HEK293 (cell line): ENCODE measurements around the gene CRMP1.

Source experiments
- CTCF ChIA-PET: fragments of 350-600 bp; formaldehyde crosslinking; extraction: SDS; loops from one replicate; lab custom pipeline; 2021; ENCODE audit warnings: antibody characterized with exemption; lab: Yijun Ruan, JAX
- POLR2A ChIA-PET: fragments of 300-600 bp; formaldehyde crosslinking; extraction: SDS; loops from one replicate; lab custom pipeline; 2020; ENCODE audit warnings: antibody characterized with exemption, inconsistent platforms; lab: Yijun Ruan, JAX
- H3K27ac ChIP-seq: fragments of 200-500 bp; sonication (Bioruptor generic); 2 replicates; pipeline ENCODE4 v1.5.1; 2014; ENCODE audit warnings: low read depth, low read length, control low read depth, inconsistent platforms; ENCODE audit errors: extremely low read depth
- H3K36me3 ChIP-seq, 2 experiments: fragments of 200-500 bp in 1 of 2; sonication (Bioruptor generic) in 1 of 2; 1 replicate in 1 of 2; 2 replicates in 1 of 2; pipeline ENCODE4 v1.5.1; 2014 to 2017; ENCODE audit warnings: inconsistent platforms in 2 of 2, low read length in 2 of 2; ENCODE audit not compliant: control insufficient read depth in 2 of 2, insufficient read depth in 1 of 2
- H3K4me1 ChIP-seq: fragments of 200-500 bp; sonication (Bioruptor generic); 2 replicates; pipeline ENCODE4 v1.5.1; 2014; ENCODE audit warnings: mild to moderate bottlenecking, low read length, inconsistent platforms; ENCODE audit not compliant: control insufficient read depth, insufficient read depth
- H3K4me3 ChIP-seq: 2 replicates; pipeline ENCODE4 v1.5.1; 2011; ENCODE audit warnings: low read depth, mild to moderate bottlenecking, control low read depth, low read length, moderate library complexity
- H3K9me3 ChIP-seq: fragments of 200-500 bp; sonication (Bioruptor generic); 2 replicates; pipeline ENCODE4 v1.5.1; 2014; ENCODE audit warnings: low read depth, low read length, inconsistent platforms; ENCODE audit not compliant: control insufficient read depth, insufficient read depth
- KLF1 ChIP-seq: fragments of 450-650 bp; formaldehyde crosslinking; IDR thresholded peaks from 2 replicates; pipeline ENCODE4 v1.5.1; 2016; ENCODE audit warnings: missing biosample characterization, missing genetic modification characterization
- KLF10 ChIP-seq: fragments of 450-650 bp; IDR thresholded peaks from 2 replicates; pipeline ENCODE4 v1.5.1; 2018; ENCODE audit warnings: missing biosample characterization, mild to moderate bottlenecking, missing genetic modification characterization
- ZFP69B ChIP-seq: fragments of 450-650 bp; formaldehyde crosslinking; IDR thresholded peaks from 2 replicates; pipeline ENCODE4 v1.5.1; 2016; ENCODE audit warnings: missing biosample characterization, missing genetic modification characterization
- ZNF146 ChIP-seq: fragments of 450-650 bp; formaldehyde crosslinking; IDR thresholded peaks from 2 replicates; pipeline ENCODE4 v1.5.1; 2016; ENCODE audit warnings: missing biosample characterization, missing genetic modification characterization
- ZNF174 ChIP-seq: fragments of 450-650 bp; formaldehyde crosslinking; IDR thresholded peaks from 2 replicates; pipeline ENCODE4 v1.5.0; 2017; ENCODE audit warnings: missing biosample characterization, mild to moderate bottlenecking, missing genetic modification characterization
- ZNF354C ChIP-seq: fragments of 450-650 bp; formaldehyde crosslinking; IDR thresholded peaks from 2 replicates; pipeline ENCODE4 v1.5.1; 2016; ENCODE audit warnings: missing biosample characterization, missing genetic modification characterization, low read depth, borderline replicate concordance
- ZNF433 ChIP-seq: fragments of 450-650 bp; formaldehyde crosslinking; IDR thresholded peaks from 2 replicates; pipeline ENCODE4 v1.5.1; 2016; ENCODE audit warnings: missing biosample characterization, missing genetic modification characterization, low read depth
- ZNF48 ChIP-seq: fragments of 450-650 bp; formaldehyde crosslinking; IDR thresholded peaks from 2 replicates; pipeline ENCODE4 v1.5.1; 2016; ENCODE audit warnings: missing biosample characterization, missing genetic modification characterization
- ZNF548 ChIP-seq: fragments of 450-650 bp; formaldehyde crosslinking; IDR thresholded peaks from 2 replicates; pipeline ENCODE4 v1.5.1; 2016; ENCODE audit warnings: missing biosample characterization, missing genetic modification characterization
- ZNF621 ChIP-seq: fragments of 450-650 bp; formaldehyde crosslinking; IDR thresholded peaks from 2 replicates; pipeline ENCODE4 v1.5.1; 2017; ENCODE audit warnings: missing biosample characterization, missing genetic modification characterization
- ZNF677 ChIP-seq: fragments of 450-650 bp; IDR thresholded peaks from 2 replicates; pipeline ENCODE4 v1.5.0; 2018; ENCODE audit warnings: missing biosample characterization, mild to moderate bottlenecking, missing genetic modification characterization, moderate library complexity
- ZNF701 ChIP-seq: fragments of 450-650 bp; formaldehyde crosslinking; IDR thresholded peaks from 2 replicates; pipeline ENCODE4 v1.5.1; 2016; ENCODE audit warnings: missing biosample characterization, missing genetic modification characterization
- ZNF76 ChIP-seq: fragments of 450-650 bp; formaldehyde crosslinking; IDR thresholded peaks from 2 replicates; pipeline ENCODE4; 2016; ENCODE audit warnings: low read depth, missing biosample characterization, missing genetic modification characterization, borderline replicate concordance
- ZNF830 ChIP-seq: fragments of 450-650 bp; IDR thresholded peaks from 2 replicates; pipeline ENCODE4 v1.5.0; 2018; ENCODE audit warnings: missing biosample characterization, missing genetic modification characterization, low read depth, mild to moderate bottlenecking, moderate library complexity
- ZXDB ChIP-seq: fragments of 450-650 bp; formaldehyde crosslinking; IDR thresholded peaks from 2 replicates; pipeline ENCODE4 v1.5.1; 2016; ENCODE audit warnings: missing biosample characterization, missing genetic modification characterization
- TF ChIP-seq, protein P1 (sequence below): fragments of 450-650 bp; IDR thresholded peaks from 2 replicates; pipeline ENCODE4 v1.5.1; 2018; ENCODE audit warnings: missing biosample characterization, mild to moderate bottlenecking, missing genetic modification characterization
- TF ChIP-seq, protein P2 (sequence below): fragments of 450-650 bp; formaldehyde crosslinking; IDR thresholded peaks from 2 replicates; pipeline ENCODE4 v1.5.1; 2016; ENCODE audit warnings: missing biosample characterization, missing genetic modification characterization
- TF ChIP-seq, protein P3 (sequence below): fragments of 450-650 bp; formaldehyde crosslinking; IDR thresholded peaks from 2 replicates; pipeline ENCODE4 v1.5.1; 2016; ENCODE audit warnings: missing biosample characterization, missing genetic modification characterization
- TF ChIP-seq, protein P4 (sequence below): fragments of 450-650 bp; formaldehyde crosslinking; IDR thresholded peaks from 2 replicates; pipeline ENCODE4 v1.5.1; 2016; ENCODE audit warnings: missing biosample characterization, missing genetic modification characterization
- TF ChIP-seq, protein P5 (sequence below): sonication (generic); formaldehyde crosslinking; IDR thresholded peaks from 2 replicates; pipeline ENCODE4 v1.8.1; 2022; ENCODE audit warnings: mild to moderate bottlenecking, moderate library complexity, missing genetic modification reagents

The CRMP1 gene

DNA sequence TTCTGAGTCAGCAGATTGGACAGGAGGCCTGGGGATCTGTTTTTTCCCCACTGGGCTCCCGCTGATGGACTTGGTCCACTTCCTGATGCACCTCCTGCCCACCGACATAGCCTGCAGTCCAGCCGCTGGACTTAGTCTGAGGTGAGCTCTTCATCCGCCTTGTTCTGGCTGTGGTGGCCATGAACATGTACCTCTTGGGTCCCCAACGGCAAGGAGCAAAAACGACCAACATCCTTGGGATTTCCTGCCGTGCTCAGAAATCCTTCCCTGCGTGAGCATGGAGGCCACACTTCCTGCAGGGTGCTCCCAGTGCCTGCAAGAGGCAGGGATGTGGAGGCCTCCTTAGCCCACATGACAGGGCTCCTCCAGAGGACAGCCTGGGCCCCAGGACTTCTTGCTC, 76.8 kb downstream of the CRMP1 start (continued):
- TF ChIP-seq, protein P1, sequence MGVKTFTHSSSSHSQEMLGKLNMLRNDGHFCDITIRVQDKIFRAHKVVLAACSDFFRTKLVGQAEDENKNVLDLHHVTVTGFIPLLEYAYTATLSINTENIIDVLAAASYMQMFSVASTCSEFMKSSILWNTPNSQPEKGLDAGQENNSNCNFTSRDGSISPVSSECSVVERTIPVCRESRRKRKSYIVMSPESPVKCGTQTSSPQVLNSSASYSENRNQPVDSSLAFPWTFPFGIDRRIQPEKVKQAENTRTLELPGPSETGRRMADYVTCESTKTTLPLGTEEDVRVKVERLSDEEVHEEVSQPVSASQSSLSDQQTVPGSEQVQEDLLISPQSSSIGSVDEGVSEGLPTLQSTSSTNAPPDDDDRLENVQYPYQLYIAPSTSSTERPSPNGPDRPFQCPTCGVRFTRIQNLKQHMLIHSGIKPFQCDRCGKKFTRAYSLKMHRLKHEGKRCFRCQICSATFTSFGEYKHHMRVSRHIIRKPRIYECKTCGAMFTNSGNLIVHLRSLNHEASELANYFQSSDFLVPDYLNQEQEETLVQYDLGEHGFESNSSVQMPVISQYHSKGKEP (tag by site-specific recombination) = no peak
- no peak for TF ChIP-seq ZNF830
- no peak for TF ChIP-seq ZFP69B (tag by site-specific recombination)
- no peak for TF ChIP-seq ZNF677 (tag by site-specific recombination)
- TF ChIP-seq ZXDB = no peak
- TF ChIP-seq, protein P2, sequence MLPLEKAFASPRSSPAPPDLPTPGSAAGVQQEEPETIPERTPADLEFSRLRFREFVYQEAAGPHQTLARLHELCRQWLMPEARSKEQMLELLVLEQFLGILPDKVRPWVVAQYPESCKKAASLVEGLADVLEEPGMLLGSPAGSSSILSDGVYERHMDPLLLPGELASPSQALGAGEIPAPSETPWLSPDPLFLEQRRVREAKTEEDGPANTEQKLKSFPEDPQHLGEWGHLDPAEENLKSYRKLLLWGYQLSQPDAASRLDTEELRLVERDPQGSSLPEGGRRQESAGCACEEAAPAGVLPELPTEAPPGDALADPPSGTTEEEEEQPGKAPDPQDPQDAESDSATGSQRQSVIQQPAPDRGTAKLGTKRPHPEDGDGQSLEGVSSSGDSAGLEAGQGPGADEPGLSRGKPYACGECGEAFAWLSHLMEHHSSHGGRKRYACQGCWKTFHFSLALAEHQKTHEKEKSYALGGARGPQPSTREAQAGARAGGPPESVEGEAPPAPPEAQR (tag by site-specific recombination) = no peak
- TF ChIP-seq, all 188 proteins: peak for 0

DNA sequence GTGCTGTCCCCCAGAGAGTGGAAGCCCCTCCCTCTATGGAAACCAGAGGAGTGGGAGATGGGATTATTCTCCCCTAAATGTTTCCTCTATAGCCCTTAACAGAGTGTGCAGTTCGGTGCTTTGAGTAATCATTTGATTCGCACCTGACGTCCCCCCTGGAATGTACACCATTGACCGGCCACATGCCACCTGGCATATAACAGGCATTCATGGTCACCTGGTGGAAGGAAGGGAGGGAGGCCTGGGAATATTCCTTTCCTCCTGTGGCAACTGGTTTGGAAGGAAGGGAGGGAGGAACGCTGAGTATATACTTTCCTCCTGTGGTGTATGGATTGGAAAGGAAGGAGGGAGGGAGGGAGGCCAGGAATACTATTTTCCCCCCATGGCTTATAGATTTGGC, 77.2 kb downstream of the CRMP1 start:
- TF ChIP-seq ZNF548 (tag by site-specific recombination) (no peak), ZNF174 (tag by site-specific recombination) (no peak), ZNF621 (no peak), ZNF701 (no peak), ZNF146 (tag by site-specific recombination) (no peak), ZNF354C (tag by site-specific recombination) (no peak), ZNF76 (no peak), KLF10 (no peak), KLF1 (tag by site-specific recombination) (no peak)
- TF ChIP-seq, protein P3, sequence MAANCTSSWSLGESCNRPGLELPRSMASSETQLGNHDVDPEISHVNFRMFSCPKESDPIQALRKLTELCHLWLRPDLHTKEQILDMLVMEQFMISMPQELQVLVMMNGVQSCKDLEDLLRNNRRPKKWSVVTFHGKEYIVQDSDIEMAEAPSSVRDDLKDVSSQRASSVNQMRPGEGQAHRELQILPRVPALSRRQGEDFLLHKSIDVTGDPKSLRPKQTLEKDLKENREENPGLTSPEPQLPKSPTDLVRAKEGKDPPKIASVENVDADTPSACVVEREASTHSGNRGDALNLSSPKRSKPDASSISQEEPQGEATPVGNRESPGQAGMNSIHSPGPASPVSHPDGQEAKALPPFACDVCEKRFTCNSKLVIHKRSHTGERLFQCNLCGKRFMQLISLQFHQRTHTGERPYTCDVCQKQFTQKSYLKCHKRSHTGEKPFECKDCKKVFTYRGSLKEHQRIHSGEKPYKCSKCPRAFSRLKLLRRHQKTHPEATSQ (tag by site-specific recombination) = no peak
- TF ChIP-seq, protein P4, sequence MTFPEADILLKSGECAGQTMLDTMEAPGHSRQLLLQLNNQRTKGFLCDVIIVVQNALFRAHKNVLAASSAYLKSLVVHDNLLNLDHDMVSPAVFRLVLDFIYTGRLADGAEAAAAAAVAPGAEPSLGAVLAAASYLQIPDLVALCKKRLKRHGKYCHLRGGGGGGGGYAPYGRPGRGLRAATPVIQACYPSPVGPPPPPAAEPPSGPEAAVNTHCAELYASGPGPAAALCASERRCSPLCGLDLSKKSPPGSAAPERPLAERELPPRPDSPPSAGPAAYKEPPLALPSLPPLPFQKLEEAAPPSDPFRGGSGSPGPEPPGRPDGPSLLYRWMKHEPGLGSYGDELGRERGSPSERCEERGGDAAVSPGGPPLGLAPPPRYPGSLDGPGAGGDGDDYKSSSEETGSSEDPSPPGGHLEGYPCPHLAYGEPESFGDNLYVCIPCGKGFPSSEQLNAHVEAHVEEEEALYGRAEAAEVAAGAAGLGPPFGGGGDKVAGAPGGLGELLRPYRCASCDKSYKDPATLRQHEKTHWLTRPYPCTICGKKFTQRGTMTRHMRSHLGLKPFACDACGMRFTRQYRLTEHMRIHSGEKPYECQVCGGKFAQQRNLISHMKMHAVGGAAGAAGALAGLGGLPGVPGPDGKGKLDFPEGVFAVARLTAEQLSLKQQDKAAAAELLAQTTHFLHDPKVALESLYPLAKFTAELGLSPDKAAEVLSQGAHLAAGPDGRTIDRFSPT (tag by site-specific recombination) = no peak
- H3K4me3 ChIP-seq = no peak overlapping the region
- H3K27ac ChIP-seq = no peak overlapping the region
- H3K36me3 ChIP-seq = peaks cover 0 to 81% of the 10 kb centered on the region in 2 experiments; a peak in 1 of 3 replicates
- CTCF ChIA-PET = no interaction called here
- H3K9me3 ChIP-seq = no peaks in the 10 kb centered on the region
- POLR2A ChIA-PET = no interaction called here
- H3K4me1 ChIP-seq = no peaks in the 10 kb centered on the region

DNA sequence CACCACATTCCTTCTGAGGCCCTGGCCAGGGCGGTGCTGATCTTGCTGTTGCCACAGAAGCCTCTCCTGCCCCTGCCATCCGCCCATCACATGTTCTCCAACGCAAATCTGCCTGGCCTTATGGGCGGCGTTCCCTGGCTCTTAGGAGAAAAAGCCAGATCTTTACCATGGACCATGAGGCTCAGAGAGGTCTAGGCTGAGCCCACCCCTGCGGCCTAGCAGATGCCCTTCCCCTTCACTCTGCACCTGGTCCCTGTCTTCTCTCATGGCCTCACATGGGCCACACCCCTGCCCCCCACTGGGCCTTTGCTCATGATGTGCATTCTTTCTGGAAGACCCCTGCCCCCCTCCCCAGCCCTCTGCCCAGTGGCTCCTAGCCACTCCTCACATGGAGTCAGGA, 78.5 kb downstream of the CRMP1 start:
- Histone ChIP-seq H3K4me3 (no peak overlapping the region), H3K9me3 (no peaks in the 10 kb centered on the region), H3K27ac (no peak overlapping the region), H3K36me3 (peaks cover 0 to 81% of the 10 kb centered on the region in 2 experiments; a peak in 1 of 3 replicates), H3K4me1 (no peaks in the 10 kb centered on the region)
- TF ChIP-seq, protein P5, sequence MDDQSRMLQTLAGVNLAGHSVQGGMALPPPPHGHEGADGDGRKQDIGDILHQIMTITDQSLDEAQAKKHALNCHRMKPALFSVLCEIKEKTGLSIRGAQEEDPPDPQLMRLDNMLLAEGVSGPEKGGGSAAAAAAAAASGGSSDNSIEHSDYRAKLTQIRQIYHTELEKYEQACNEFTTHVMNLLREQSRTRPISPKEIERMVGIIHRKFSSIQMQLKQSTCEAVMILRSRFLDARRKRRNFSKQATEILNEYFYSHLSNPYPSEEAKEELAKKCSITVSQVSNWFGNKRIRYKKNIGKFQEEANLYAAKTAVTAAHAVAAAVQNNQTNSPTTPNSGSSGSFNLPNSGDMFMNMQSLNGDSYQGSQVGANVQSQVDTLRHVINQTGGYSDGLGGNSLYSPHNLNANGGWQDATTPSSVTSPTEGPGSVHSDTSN = no peak
- TF ChIP-seq ZNF48 (no peak), ZNF433 (tag by site-specific recombination) (no peak)
- CTCF ChIA-PET = no interaction called here
- POLR2A ChIA-PET = no interaction called here
